Measurements from ENCODE around the gene TNF. TPM values are rescaled to one million over a fixed set of nuclear protein-coding genes. Genes with fewer than 3 reads are reported as not detected.
"Not testable (repeated sequence)": the region's sequence is repeated elsewhere in the genome, so short reads cannot be mapped to it uniquely, and the experiment has no call there.

TNF gene
- total RNA-seq, 1 experiment from 2014 or later = not detected

- Histone ChIP-seq H2BK12ac (ENCODE audit: insufficient read length, low read depth, low read length) (no peak overlapping the region), H3K4ac (ENCODE audit: low read depth, low read length) (no peak overlapping the region), H3T11ph (ENCODE audit: low read length) (no peak overlapping the region), H2BK15ac (ENCODE audit: low read depth, low read length) (no peak overlapping the region), H3K27ac (ENCODE audit: insufficient read length, low read depth, low read length) (no peak overlapping the region), H3K9ac (ENCODE audit: extremely low read depth, insufficient read length, low read length) (no peak overlapping the region), H2AK5ac (ENCODE audit: insufficient read length, low read length) (no peak overlapping the region), H3K4me1 (ENCODE audit: insufficient read depth, low read length) (no peaks in the 10 kb centered on the region; the same call in 1 of the 2 replicates), H2BK5ac (ENCODE audit: insufficient read length, low read length) (no peak overlapping the region), H4K20me1 (ENCODE audit: control insufficient read depth, insufficient read depth, insufficient read length) (no peaks in the 10 kb centered on the region), H3K9me3 (ENCODE audit: control insufficient read depth, low read depth, low read length) (no peaks in the 10 kb centered on the region), H2AFZ (ENCODE audit: low read length) (no peak overlapping the region), H3K18ac (ENCODE audit: insufficient read length, low read depth, low read length) (no peak overlapping the region), H3K56ac (ENCODE audit: insufficient read length, low read depth, low read length) (no peak overlapping the region), H3K79me1 (ENCODE audit: insufficient read depth, low read depth, low read length, poor library complexity, severe bottlenecking) (no peaks in the 10 kb centered on the region), H4K91ac (ENCODE audit: insufficient read length, low read depth, low read length) (no peak overlapping the region), H3K23ac (ENCODE audit: insufficient read length, low read depth, low read length) (no peak overlapping the region), H4K8ac (replicated peaks; ENCODE audit: insufficient read length, low read depth, low read length) (no peak overlapping the region), H2BK20ac (ENCODE audit: low read depth, low read length, poor library complexity, severe bottlenecking) (no peak overlapping the region), H3K27me3 (ENCODE audit: insufficient read depth, low read length) (no peaks in the 10 kb centered on the region), H3K4me2 (ENCODE audit: insufficient read depth, insufficient read length, low read length) (no peak overlapping the region), H2BK120ac (ENCODE audit: low read depth, low read length, poor library complexity, severe bottlenecking) (no peak overlapping the region), H3K79me2 (ENCODE audit: insufficient read depth, low read length) (no peaks in the 10 kb centered on the region), H3K23me2 (ENCODE audit: insufficient read length, low read depth, low read length, poor library complexity, severe bottlenecking) (peaks cover 2% of the 10 kb centered on the region), H4K5ac (ENCODE audit: insufficient read length, low read depth, low read length) (no peak overlapping the region), H3K14ac (ENCODE audit: insufficient read depth, low read length) (no peak overlapping the region)
- no peak for TF ChIP-seq CTCF (conservative IDR thresholded peaks at IDR 0.05)
- DNase-seq = no peak
- Mint-ChIP-seq H3K27ac (no peak overlapping the region; a peak in 2 of 7 replicates), H3K36me3 (ENCODE audit: insufficient read depth in 1 of 3, low read depth in 3 of 3) (no peaks in the 10 kb centered on the region), H3K4me1 (peaks cover 11 to 27% of the 10 kb centered on the region in 2 experiments), H3K4me3 (no peak overlapping the region), H3K9me3 (no peaks in the 10 kb centered on the region; a peak in 1 of 5 replicates), H3K27me3 (ENCODE audit: low read depth) (peaks cover 7% of the 10 kb centered on the region)
- no CpG with 5 or more reads among the region's 9 CpGs for WGBS (ENCODE audit: extremely low coverage, insufficient read length, low lambda C conversion rate)
Measured at GRCh38 chr6:31588871-31589650, 13.7 kb downstream of the TNF start.

GRCh38 chr6:31590691-31591090 is 15.3 kb downstream of the TNF start:
- DNase-seq; H3K9ac ChIP-seq (ENCODE audit: extremely low read depth, insufficient read length, low read length); H3K56ac ChIP-seq (ENCODE audit: insufficient read length, low read depth, low read length); H4K8ac ChIP-seq (replicated peaks; ENCODE audit: insufficient read length, low read depth, low read length); H3K79me1 ChIP-seq (ENCODE audit: insufficient read depth, low read depth, low read length, poor library complexity, severe bottlenecking); H3K79me2 ChIP-seq (ENCODE audit: insufficient read depth, low read length); H3K4me2 ChIP-seq (ENCODE audit: insufficient read depth, insufficient read length, low read length); H2BK20ac ChIP-seq (ENCODE audit: low read depth, low read length, poor library complexity, severe bottlenecking); H2BK12ac ChIP-seq (ENCODE audit: insufficient read length, low read depth, low read length); H3K27me3 Mint-ChIP-seq (ENCODE audit: low read depth); H4K5ac ChIP-seq (ENCODE audit: insufficient read length, low read depth, low read length); H4K91ac ChIP-seq (ENCODE audit: insufficient read length, low read depth, low read length); H3K27ac Mint-ChIP-seq; H3K4me1 ChIP-seq (ENCODE audit: insufficient read depth, low read length); H3K9me3 Mint-ChIP-seq; H2BK120ac ChIP-seq (ENCODE audit: low read depth, low read length, poor library complexity, severe bottlenecking); H3K27me3 ChIP-seq (ENCODE audit: insufficient read depth, low read length); H4K20me1 ChIP-seq (ENCODE audit: control insufficient read depth, insufficient read depth, insufficient read length); H2BK5ac ChIP-seq (ENCODE audit: insufficient read length, low read length); H3K23me2 ChIP-seq (ENCODE audit: insufficient read length, low read depth, low read length, poor library complexity, severe bottlenecking); H2AFZ ChIP-seq (ENCODE audit: low read length); H3K36me3 Mint-ChIP-seq (ENCODE audit: insufficient read depth in 1 of 3, low read depth in 3 of 3); H3T11ph ChIP-seq (ENCODE audit: low read length); H3K27ac ChIP-seq (ENCODE audit: insufficient read length, low read depth, low read length); H3K4ac ChIP-seq (ENCODE audit: low read depth, low read length); H3K23ac ChIP-seq (ENCODE audit: insufficient read length, low read depth, low read length); H3K18ac ChIP-seq (ENCODE audit: insufficient read length, low read depth, low read length); H3K14ac ChIP-seq (ENCODE audit: insufficient read depth, low read length); H2BK15ac ChIP-seq (ENCODE audit: low read depth, low read length); H3K9me3 ChIP-seq (ENCODE audit: control insufficient read depth, low read depth, low read length); H3K4me3 Mint-ChIP-seq; H2AK5ac ChIP-seq (ENCODE audit: insufficient read length, low read length): not testable (repeated sequence)
- H3K4me1 Mint-ChIP-seq = peaks cover 7 to 23% of the 10 kb centered on the region in 2 experiments
- WGBS (ENCODE audit: extremely low coverage, insufficient read length, low lambda C conversion rate) = no CpG with 5 or more reads among the region's 5 CpGs
